Astrocyte (in vitro differentiated cells and primary cell): ENCODE measurements around the gene ZNF629. TPM values are rescaled to one million over a fixed set of nuclear protein-coding genes. Genes with fewer than 3 reads are reported as not detected.

Experiments used
- DNase-seq: peaks from one replicate; pipeline ENCODE4 v3.0.0-alpha.2; 2010; ENCODE audit warnings: low read depth
- FAIRE-seq: peaks from 2 replicates; lab custom pipeline; 2011; peaks lifted over from hg19 to GRCh38; lab: Jason Lieb, UNC
- H2AFZ ChIP-seq: 2 replicates; pipeline ENCODE4 v1.6.0; 2012; ENCODE audit warnings: low read depth, low read length, inconsistent platforms
- H3K27ac ChIP-seq: 2 replicates; pipeline ENCODE4 v1.5.1; 2011; ENCODE audit warnings: low read depth, low read length, inconsistent platforms
- H3K27me3 ChIP-seq: 2 replicates; pipeline ENCODE4 v1.6.0; 2011; ENCODE audit warnings: low read length, inconsistent platforms; ENCODE audit not compliant: insufficient read depth
- H3K36me3 ChIP-seq: 2 replicates; pipeline ENCODE4 v1.5.1; 2011; ENCODE audit warnings: low read length, inconsistent platforms; ENCODE audit not compliant: insufficient read depth
- H3K4me1 ChIP-seq: 2 replicates; pipeline ENCODE4 v1.5.1; 2011; ENCODE audit warnings: low read length, inconsistent platforms; ENCODE audit not compliant: insufficient read depth
- H3K4me2 ChIP-seq: 2 replicates; pipeline ENCODE4 v1.6.0; 2012; ENCODE audit warnings: low read length, inconsistent platforms
- H3K4me3 ChIP-seq: 2 replicates; pipeline ENCODE4 v1.5.1; 2011; ENCODE audit warnings: low read depth, mild to moderate bottlenecking, low read length, inconsistent platforms; ENCODE audit not compliant: insufficient read depth
- H3K79me2 ChIP-seq: 2 replicates; pipeline ENCODE4 v1.6.0; 2012; ENCODE audit warnings: mild to moderate bottlenecking, low read length, inconsistent platforms; ENCODE audit not compliant: insufficient read depth
- H3K9ac ChIP-seq: 2 replicates; pipeline ENCODE4 v1.6.0; 2012; ENCODE audit warnings: mild to moderate bottlenecking, low read length, inconsistent platforms
- H3K9me3 ChIP-seq: 2 replicates; pipeline ENCODE4 v1.5.1; 2012; ENCODE audit warnings: low read depth, mild to moderate bottlenecking, low read length, inconsistent platforms; ENCODE audit not compliant: insufficient read depth
- H4K20me1 ChIP-seq: 2 replicates; pipeline ENCODE4 v1.6.0; 2012; ENCODE audit warnings: low read length, inconsistent platforms; ENCODE audit not compliant: insufficient read depth
- H3K27ac Mint-ChIP-seq: one replicate; pipeline ENCODE4 v1.8.0; 2021; ENCODE audit warnings: mild to moderate bottlenecking, mixed read lengths; ENCODE audit not compliant: unreplicated experiment
- H3K27me3 Mint-ChIP-seq: one replicate; pipeline ENCODE4 v1.8.0; 2021; ENCODE audit warnings: low read depth, mixed read lengths; ENCODE audit not compliant: unreplicated experiment
- H3K36me3 Mint-ChIP-seq: one replicate; pipeline ENCODE4 v1.8.0; 2021; ENCODE audit warnings: low read depth, mixed read lengths; ENCODE audit not compliant: unreplicated experiment
- H3K4me1 Mint-ChIP-seq: one replicate; pipeline ENCODE4 v1.8.0; 2021; ENCODE audit warnings: low read depth, mixed read lengths; ENCODE audit not compliant: unreplicated experiment
- H3K4me3 Mint-ChIP-seq: one replicate; pipeline ENCODE4 v1.8.0; 2021; ENCODE audit warnings: mild to moderate bottlenecking, moderate library complexity, mixed read lengths; ENCODE audit not compliant: unreplicated experiment
- H3K9me3 Mint-ChIP-seq: one replicate; pipeline ENCODE4 v1.8.0; 2021; ENCODE audit warnings: mild to moderate bottlenecking, mixed read lengths; ENCODE audit not compliant: unreplicated experiment
- CTCF ChIP-seq: IDR thresholded peaks from 2 replicates; pipeline ENCODE4 v1.5.1; 2011; ENCODE audit warnings: low read depth, mild to moderate bottlenecking, inconsistent platforms, low read length, moderate library complexity; ENCODE audit not compliant: insufficient read depth
- EZH2 ChIP-seq: IDR thresholded peaks from 2 replicates; pipeline ENCODE4 v1.6.1; 2012; ENCODE audit warnings: mild to moderate bottlenecking, low read length, inconsistent platforms; ENCODE audit not compliant: insufficient read depth
- total RNA-seq: library from RNA; stranded (reverse); gene quantifications from 2 replicates; pipeline ENCODE4 v1.2.1, GENCODE V29; 2021

Gene ZNF629
- total RNA-seq, 1 donor from 2014 or later: 17.6 TPM

- peaks cover 14% of the 10 kb centered on the region for H3K36me3 Mint-ChIP-seq
- no peaks in the 10 kb centered on the region for H3K27me3 Mint-ChIP-seq
- no peak for FAIRE-seq
These were observed 55.6 kb downstream of the ZNF629 start for GRCh38 chr16:30731411-30731810.

GRCh38 chr16:30728899-30729672 lies 57.9 kb downstream of the ZNF629 start:
- Histone ChIP-seq H3K79me2 (peaks cover 48% of the 10 kb centered on the region), H3K4me1 (no peaks in the 10 kb centered on the region), H3K9me3 (no peaks in the 10 kb centered on the region), H4K20me1 (peaks cover 56% of the 10 kb centered on the region), H3K4me2 (no peak overlapping the region), H3K9ac (no peak overlapping the region), H3K27me3 (no peaks in the 10 kb centered on the region), H3K36me3 (peaks cover 46% of the 10 kb centered on the region), H3K4me3 (no peak overlapping the region), H3K27ac (no peak overlapping the region), H2AFZ (no peak overlapping the region)
- Mint-ChIP-seq H3K36me3 (peaks cover 22% of the 10 kb centered on the region), H3K4me1 (no peaks in the 10 kb centered on the region), H3K27ac (no peak overlapping the region), H3K9me3 (no peaks in the 10 kb centered on the region), H3K27me3 (no peaks in the 10 kb centered on the region), H3K4me3 (no peak overlapping the region)
- TF ChIP-seq EZH2 (no peak), CTCF (no peak)
- FAIRE-seq (no peak), DNase-seq (no peak)

More at GRCh38 chr16:30731411-30731810, 55.6 kb downstream of the ZNF629 start:
- Histone ChIP-seq H3K4me1 (no peaks in the 10 kb centered on the region), H3K9ac (no peak overlapping the region), H3K27ac (no peak overlapping the region), H3K79me2 (peaks cover 28% of the 10 kb centered on the region), H3K4me3 (no peak overlapping the region), H3K9me3 (no peaks in the 10 kb centered on the region), H3K4me2 (no peak overlapping the region), H4K20me1 (peaks cover 48% of the 10 kb centered on the region), H2AFZ (no peak overlapping the region), H3K27me3 (no peaks in the 10 kb centered on the region), H3K36me3 (peaks cover 49% of the 10 kb centered on the region)
- no peak overlapping the region for H3K27ac Mint-ChIP-seq
- no peak for DNase-seq
- TF ChIP-seq EZH2 (no peak), CTCF (no peak)
- no peaks in the 10 kb centered on the region for H3K9me3 Mint-ChIP-seq
- H3K4me1 Mint-ChIP-seq: no peaks in the 10 kb centered on the region
- H3K4me3 Mint-ChIP-seq: no peak overlapping the region

Other genes starting within 250 kb of the ZNF629 start
- 6.9 and 8.5 TPM in 2 replicates for gene ZNF764, start 228.8 kb downstream of the ZNF629 start, total RNA-seq
- gene ZNF688, start 215.5 kb downstream of the ZNF629 start, total RNA-seq: 5.4 and 5.9 TPM in 2 replicates
- gene ZNF785, start 201.5 kb downstream of the ZNF629 start, total RNA-seq: 9.3 and 9.7 TPM in 2 replicates
- gene ZNF689, start 176.8 kb downstream of the ZNF629 start, total RNA-seq: 7.5 and 7.9 TPM in 2 replicates
- gene PRR14, start 136.2 kb downstream of the ZNF629 start, total RNA-seq: 27.3 and 32.1 TPM in 2 replicates
- 69.3 and 75.0 TPM in 2 replicates for gene FBRS, start 128.8 kb downstream of the ZNF629 start, total RNA-seq
- gene SRCAP, start 88.0 kb downstream of the ZNF629 start, total RNA-seq: 48.2 and 50.4 TPM in 2 replicates
- gene PHKG2, start 38.8 kb downstream of the ZNF629 start, total RNA-seq: 31.1 and 34.2 TPM in 2 replicates
- 4.0 and 4.1 TPM in 2 replicates for gene CFAP119, start 25.1 kb downstream of the ZNF629 start, total RNA-seq
- 85.4 and 94.6 TPM in 2 replicates for gene RNF40, start 24.9 kb downstream of the ZNF629 start, total RNA-seq
- gene BCL7C, start 106.9 kb upstream of the ZNF629 start, total RNA-seq: 37.7 and 40.7 TPM in 2 replicates
- 5.2 and 5.9 TPM in 2 replicates for gene CTF1, start 109.4 kb upstream of the ZNF629 start, total RNA-seq
- gene FBXL19, start 136.4 kb upstream of the ZNF629 start, total RNA-seq: 42.3 and 42.5 TPM in 2 replicates
- 21.1 and 22.6 TPM in 2 replicates for gene ORAI3, start 161.9 kb upstream of the ZNF629 start, total RNA-seq
- gene SETD1A, start 170.5 kb upstream of the ZNF629 start, total RNA-seq: 15.4 and 18.7 TPM in 2 replicates
- gene HSD3B7, start 198.0 kb upstream of the ZNF629 start, total RNA-seq: 8.3 and 9.0 TPM in 2 replicates
- gene STX1B, start 223.4 kb upstream of the ZNF629 start, total RNA-seq: 10.7 and 11.0 TPM in 2 replicates
- 54.9 and 56.0 TPM in 2 replicates for gene STX4, start 246.4 kb upstream of the ZNF629 start, total RNA-seq